Measurements from ENCODE around the gene FAM186B.

Gene FAM186B

GRCh38 chr12:49543221-49543913, 62.1 kb downstream of the FAM186B start:
- DNase-seq (ENCODE audit: low spot score): no peak
- TF ChIP-seq CTCF (IDR thresholded peaks at IDR 0.05; ENCODE audit: borderline replicate concordance, control extremely low read depth, extremely low read depth, insufficient read depth, missing control alignments): no peak
- in situ Hi-C loops (cut with MboI; ENCODE audit: low sequenced_read_pairs, unreplicated experiment): no loop called here

GRCh38 chr12:49542592-49543160, 62.8 kb downstream of the FAM186B start:
- TF ChIP-seq CTCF (IDR thresholded peaks at IDR 0.05; ENCODE audit: borderline replicate concordance, control extremely low read depth, extremely low read depth, insufficient read depth, missing control alignments): no peak
- DNase-seq (ENCODE audit: low spot score): no peak
- in situ Hi-C loops (cut with MboI; ENCODE audit: low sequenced_read_pairs, unreplicated experiment): no loop called here

GRCh38 chr12:49541911-49542505, 63.4 kb downstream of the FAM186B start:
- no peak for DNase-seq (ENCODE audit: low spot score)
- in situ Hi-C loops (cut with MboI; ENCODE audit: low sequenced_read_pairs, unreplicated experiment): no loop called here
- no peak for TF ChIP-seq CTCF (IDR thresholded peaks at IDR 0.05; ENCODE audit: borderline replicate concordance, control extremely low read depth, extremely low read depth, insufficient read depth, missing control alignments)

- TF ChIP-seq CTCF (IDR thresholded peaks at IDR 0.05; ENCODE audit: borderline replicate concordance, control extremely low read depth, extremely low read depth, insufficient read depth, missing control alignments): no peak
- in situ Hi-C loops (cut with MboI; ENCODE audit: low sequenced_read_pairs, unreplicated experiment): no loop called here
- no peak for DNase-seq (ENCODE audit: low spot score)
These were observed 64.1 kb downstream of the FAM186B start for GRCh38 chr12:49541140-49541861.

GRCh38 chr12:49540229-49541139, 65.0 kb downstream of the FAM186B start:
- in situ Hi-C loops (cut with MboI; ENCODE audit: low sequenced_read_pairs, unreplicated experiment): no loop called here
- DNase-seq (ENCODE audit: low spot score): no peak
- no peak for TF ChIP-seq CTCF (IDR thresholded peaks at IDR 0.05; ENCODE audit: borderline replicate concordance, control extremely low read depth, extremely low read depth, insufficient read depth, missing control alignments)

Data from GM13976 (cell line).